SU-DHL-6 (cell line): ENCODE measurements around the gene GLOD4.

Experiments
- H2AFZ ChIP-seq: fragments of 200-600 bp; sonication (generic); 2 replicates; pipeline ENCODE4 v1.6.1; 2014; ENCODE audit warnings: low read depth, mild to moderate bottlenecking, moderate library complexity, mixed read lengths, antibody characterized with exemption, low read length; ENCODE audit not compliant: severe bottlenecking
- H3F3A ChIP-seq: fragments of 200-600 bp; shearing (Covaris generic); 2 replicates; pipeline ENCODE4 v1.6.0; 2016; ENCODE audit warnings: antibody characterized with exemption, mild to moderate bottlenecking; ENCODE audit not compliant: insufficient read depth
- H3K27ac ChIP-seq: fragments of 200-600 bp; sonication (generic); 2 replicates; pipeline ENCODE4 v1.5.1; 2016; ENCODE audit warnings: low read depth, mild to moderate bottlenecking, low read length, moderate library complexity, mixed read lengths
- H3K27me3 ChIP-seq: fragments of 200-600 bp; sonication (generic), shearing (Covaris generic); 2 replicates; pipeline ENCODE4 v1.6.0; 2014; ENCODE audit warnings: mild to moderate bottlenecking, low read length
- H3K36me3 ChIP-seq: fragments of 200-600 bp; sonication (generic); 2 replicates; pipeline ENCODE4 v1.6.1; 2014; ENCODE audit warnings: mild to moderate bottlenecking, low read length, mixed read lengths
- H3K4me2 ChIP-seq: fragments of 300-600, 200-600 bp; shearing (Covaris generic), sonication (generic); 2 replicates; pipeline ENCODE4 v1.6.0; 2014; ENCODE audit warnings: low read length, low read depth, mild to moderate bottlenecking; ENCODE audit not compliant: poor library complexity, severe bottlenecking
- H3K4me3 ChIP-seq: fragments of 200-600 bp; sonication (generic); 2 replicates; pipeline ENCODE4 v1.5.1; 2014; ENCODE audit warnings: antibody characterized with exemption, low read length, mild to moderate bottlenecking, mixed read lengths; ENCODE audit not compliant: insufficient read depth, poor library complexity, severe bottlenecking
- H3K79me2 ChIP-seq: fragments of 200-600 bp; sonication (generic); 2 replicates; pipeline ENCODE4 v1.6.1; 2014; ENCODE audit warnings: mild to moderate bottlenecking, low read length, moderate library complexity; ENCODE audit not compliant: insufficient read depth
- H3K9ac ChIP-seq: fragments of 200-600 bp; sonication (generic); 2 replicates; pipeline ENCODE4 v1.7.0; 2014; ENCODE audit warnings: mild to moderate bottlenecking, low read length
- H3K9me2 ChIP-seq: fragments of 200-600 bp; sonication (generic); replicated peaks from 2 replicates; pipeline ENCODE4 v1.6.1; 2014; ENCODE audit warnings: low read length; ENCODE audit not compliant: insufficient read depth
- H3K9me3 ChIP-seq: fragments of 200-600 bp; sonication (generic); 2 replicates; pipeline ENCODE4 v1.6.1; 2014; ENCODE audit warnings: low read length, mixed read lengths; ENCODE audit not compliant: insufficient read depth
- H4K20me1 ChIP-seq: fragments of 200-600 bp; sonication (generic); 2 replicates; pipeline ENCODE4 v1.6.1; 2014; ENCODE audit warnings: low read depth, mild to moderate bottlenecking, antibody characterized with exemption, low read length, moderate library complexity, mixed read lengths
- EZH2phosphoT487 ChIP-seq: fragments of 200-600 bp; sonication (generic), shearing (Covaris generic); conservative IDR thresholded peaks from 2 replicates; pipeline ENCODE4 v1.6.1; 2018; ENCODE audit warnings: mild to moderate bottlenecking, antibody characterized with exemption, low read length, moderate library complexity, mixed read lengths
- TF ChIP-seq, protein P1 (sequence below): fragments of 200-600 bp; sonication (generic); IDR thresholded peaks from one replicate; pipeline ENCODE4 v1.5.1; 2017; ENCODE audit warnings: antibody characterized with exemption, mild to moderate bottlenecking, low read length, moderate library complexity; ENCODE audit not compliant: insufficient read depth, poor library complexity, severe bottlenecking

GLOD4 gene

GRCh38 chr17:726271-726919, 55.7 kb downstream of the GLOD4 start:
- H3K79me2 ChIP-seq: no peaks in the 10 kb centered on the region
- H3K9me2 ChIP-seq: no peaks in the 10 kb centered on the region
- TF ChIP-seq EZH2phosphoT487: no peak
- TF ChIP-seq, protein P1, sequence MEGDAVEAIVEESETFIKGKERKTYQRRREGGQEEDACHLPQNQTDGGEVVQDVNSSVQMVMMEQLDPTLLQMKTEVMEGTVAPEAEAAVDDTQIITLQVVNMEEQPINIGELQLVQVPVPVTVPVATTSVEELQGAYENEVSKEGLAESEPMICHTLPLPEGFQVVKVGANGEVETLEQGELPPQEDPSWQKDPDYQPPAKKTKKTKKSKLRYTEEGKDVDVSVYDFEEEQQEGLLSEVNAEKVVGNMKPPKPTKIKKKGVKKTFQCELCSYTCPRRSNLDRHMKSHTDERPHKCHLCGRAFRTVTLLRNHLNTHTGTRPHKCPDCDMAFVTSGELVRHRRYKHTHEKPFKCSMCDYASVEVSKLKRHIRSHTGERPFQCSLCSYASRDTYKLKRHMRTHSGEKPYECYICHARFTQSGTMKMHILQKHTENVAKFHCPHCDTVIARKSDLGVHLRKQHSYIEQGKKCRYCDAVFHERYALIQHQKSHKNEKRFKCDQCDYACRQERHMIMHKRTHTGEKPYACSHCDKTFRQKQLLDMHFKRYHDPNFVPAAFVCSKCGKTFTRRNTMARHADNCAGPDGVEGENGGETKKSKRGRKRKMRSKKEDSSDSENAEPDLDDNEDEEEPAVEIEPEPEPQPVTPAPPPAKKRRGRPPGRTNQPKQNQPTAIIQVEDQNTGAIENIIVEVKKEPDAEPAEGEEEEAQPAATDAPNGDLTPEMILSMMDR: no peak
- no peak overlapping the region for H3K9ac ChIP-seq
- no peaks in the 10 kb centered on the region for H3K27me3 ChIP-seq
- H4K20me1 ChIP-seq: no peaks in the 10 kb centered on the region
- H3K4me3 ChIP-seq: no peak overlapping the region
- H2AFZ ChIP-seq: no peak overlapping the region
- H3K27ac ChIP-seq: no peak overlapping the region
- H3K4me2 ChIP-seq: no peak overlapping the region
- no peaks in the 10 kb centered on the region for H3K36me3 ChIP-seq
- H3K9me3 ChIP-seq: no peaks in the 10 kb centered on the region
- H3F3A ChIP-seq: peaks cover 4% of the 10 kb centered on the region; the same call in 1 of the 2 replicates

DNA sequence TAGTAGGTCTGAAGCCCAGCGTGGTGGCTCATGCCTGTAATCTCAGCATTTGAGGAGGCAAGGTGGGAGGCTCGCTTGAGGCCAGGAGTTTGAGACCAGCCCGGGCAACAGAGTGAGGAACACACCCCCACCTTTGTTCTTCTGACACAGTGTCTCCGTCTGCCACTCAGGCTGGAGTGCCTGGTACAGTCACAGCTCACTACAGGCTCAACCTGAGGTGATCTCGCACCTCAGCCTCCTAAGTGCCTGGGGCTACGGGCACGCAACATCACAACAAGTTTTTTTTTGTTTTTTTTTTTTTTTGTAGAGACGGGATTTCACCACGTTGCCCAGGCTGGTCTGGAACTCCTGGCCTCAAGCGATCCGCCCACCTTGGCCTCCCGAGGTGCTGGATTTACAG, 56.3 kb downstream of the GLOD4 start:
- Histone ChIP-seq H3K9me3 (no peaks in the 10 kb centered on the region), H3F3A (no peaks in the 10 kb centered on the region; the same call in 1 of the 2 replicates), H3K36me3 (no peaks in the 10 kb centered on the region), H4K20me1 (no peaks in the 10 kb centered on the region), H3K27me3 (no peaks in the 10 kb centered on the region), H2AFZ (no peak overlapping the region), H3K4me3 (no peak overlapping the region), H3K79me2 (no peaks in the 10 kb centered on the region), H3K9ac (no peak overlapping the region), H3K27ac (no peak overlapping the region), H3K9me2 (no peaks in the 10 kb centered on the region), H3K4me2 (no peak overlapping the region)
- TF ChIP-seq, protein P1: no peak
- TF ChIP-seq EZH2phosphoT487: no peak

DNA sequence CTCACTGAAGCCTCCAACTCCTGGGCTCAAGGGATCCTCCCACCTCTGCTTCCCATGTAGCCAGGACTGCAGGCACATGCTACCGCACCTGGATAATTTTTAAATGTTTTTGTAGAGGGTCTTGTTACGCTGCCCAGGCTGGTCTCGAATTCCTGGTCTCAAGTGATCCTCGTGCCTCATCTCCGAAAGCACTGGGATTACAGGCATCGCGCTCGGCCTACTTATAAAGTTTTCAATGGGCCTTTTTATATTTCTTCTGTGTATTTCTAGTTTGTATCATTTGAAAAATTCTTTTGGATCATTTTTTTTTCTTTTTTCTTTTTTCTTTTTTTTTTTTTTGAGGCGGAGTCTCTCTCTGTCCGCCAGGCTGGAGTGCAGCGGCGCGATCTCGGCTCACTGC, 57.0 kb downstream of the GLOD4 start:
- H3K4me2 ChIP-seq: no peak overlapping the region
- H3K9ac ChIP-seq: no peak overlapping the region
- H3K4me3 ChIP-seq: no peak overlapping the region
- H3K36me3 ChIP-seq: no peaks in the 10 kb centered on the region
- no peaks in the 10 kb centered on the region for H3K9me3 ChIP-seq
- H3K27me3 ChIP-seq: no peaks in the 10 kb centered on the region
- TF ChIP-seq, protein P1: no peak
- TF ChIP-seq EZH2phosphoT487: no peak
- H3K9me2 ChIP-seq: no peaks in the 10 kb centered on the region
- no peaks in the 10 kb centered on the region for H4K20me1 ChIP-seq
- no peak overlapping the region for H2AFZ ChIP-seq
- no peaks in the 10 kb centered on the region for H3K79me2 ChIP-seq
- no peak overlapping the region for H3K27ac ChIP-seq
- no peaks in the 10 kb centered on the region; the same call in 1 of the 2 replicates for H3F3A ChIP-seq
